ENCODE measurements around the gene POLA1. TPM values are rescaled to one million over a fixed set of nuclear protein-coding genes. Genes with fewer than 3 reads are reported as not detected.
"Not testable (repeated sequence)": the region's sequence is repeated elsewhere in the genome, so short reads cannot be mapped to it uniquely, and the experiment has no call there.

Gene POLA1
- total RNA-seq, 2 experiments from 2014 or later: 48.4 to 52.1 TPM

- H3K9me3 Mint-ChIP-seq (ENCODE audit: low read depth): no peaks in the 10 kb centered on the region
- no peak overlapping the region for H3K4me3 Mint-ChIP-seq
- H3K27me3 Mint-ChIP-seq: no peaks in the 10 kb centered on the region
- ChIA-PET POLR2A (no interaction called here), CTCF (no interaction called here)
- peaks cover 17% of the 10 kb centered on the region for H3K36me3 Mint-ChIP-seq (ENCODE audit: low read depth)
- intact Hi-C loops (cut with DNase I, micrococcal nuclease): no loop called here
- H3K4me1 Mint-ChIP-seq: no peaks in the 10 kb centered on the region
- no peak overlapping the region for H3K27ac Mint-ChIP-seq
- ATAC-seq: no peak
- no peak for DNase-seq
Measured at GRCh38 chrX:24859211-24859841, 165.6 kb downstream of the POLA1 start.

DNA sequence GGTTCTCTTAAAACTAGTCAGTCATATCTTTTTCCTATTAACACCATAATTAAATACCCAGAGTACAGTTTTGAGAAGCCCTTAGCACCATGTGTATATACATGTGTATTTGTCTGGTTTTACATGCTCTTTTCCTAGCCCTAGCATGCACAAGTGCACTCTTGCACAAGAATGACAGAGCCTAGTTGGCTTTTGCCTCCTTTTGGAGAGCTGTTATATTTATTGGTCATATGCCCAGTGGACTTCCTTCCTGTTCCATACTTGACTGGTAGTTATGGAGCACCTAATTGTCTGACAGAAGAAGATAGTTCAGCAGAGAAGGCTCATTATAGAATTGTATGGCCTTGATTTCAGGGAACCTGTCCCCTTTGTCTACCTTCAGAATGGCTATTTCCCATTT, 166.4 kb downstream of the POLA1 start:
- ChIA-PET POLR2A (no interaction called here), CTCF (no interaction called here)
- H3K4me1 Mint-ChIP-seq: no peaks in the 10 kb centered on the region
- no peak for ATAC-seq
- no peak overlapping the region for H3K4me3 Mint-ChIP-seq
- DNase-seq: no peak
- intact Hi-C loops (cut with DNase I, micrococcal nuclease): no loop called here
- no peaks in the 10 kb centered on the region for H3K9me3 Mint-ChIP-seq (ENCODE audit: low read depth)
- no peak overlapping the region for H3K27ac Mint-ChIP-seq
- H3K27me3 Mint-ChIP-seq: no peaks in the 10 kb centered on the region
- peaks cover 14% of the 10 kb centered on the region for H3K36me3 Mint-ChIP-seq (ENCODE audit: low read depth)

- no peak overlapping the region for H3K27ac Mint-ChIP-seq
- ATAC-seq (no peak), DNase-seq (no peak)
- no peaks in the 10 kb centered on the region for H3K9me3 Mint-ChIP-seq (ENCODE audit: low read depth)
- no peak overlapping the region for H3K4me3 Mint-ChIP-seq
- intact Hi-C loops (cut with DNase I, micrococcal nuclease): no loop called here
- H3K27me3 Mint-ChIP-seq: no peaks in the 10 kb centered on the region
- POLR2A ChIA-PET: no interaction called here
- peaks cover 14% of the 10 kb centered on the region for H3K36me3 Mint-ChIP-seq (ENCODE audit: low read depth)
- H3K4me1 Mint-ChIP-seq: no peaks in the 10 kb centered on the region
- CTCF ChIA-PET: no interaction called here
Measured at GRCh38 chrX:24862343-24862742, 168.6 kb downstream of the POLA1 start.

DNA sequence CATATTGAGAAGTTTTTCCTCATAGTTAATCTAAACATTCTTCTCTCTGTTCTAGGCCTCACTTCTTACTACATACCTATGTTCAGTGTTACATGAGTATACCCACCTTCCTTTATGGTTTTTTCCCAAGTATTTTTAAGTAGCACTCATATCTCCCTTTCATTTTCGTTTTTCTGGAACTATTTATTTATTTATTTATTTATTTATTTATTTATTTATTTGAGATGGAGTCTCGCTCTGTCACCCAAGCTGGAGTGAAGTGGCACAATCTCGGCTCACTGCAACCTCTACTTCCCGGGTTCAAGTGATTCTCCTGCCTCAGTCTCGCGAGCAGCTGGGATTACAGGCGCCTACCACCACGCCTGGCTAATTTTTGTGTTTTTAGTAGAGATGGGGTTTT, 170.1 kb downstream of the POLA1 start:
- CTCF ChIA-PET: not testable (repeated sequence)

GRCh38 chrX:24870143-24870542, 176.4 kb downstream of the POLA1 start:
- no peak overlapping the region for H3K27ac Mint-ChIP-seq
- POLR2A ChIA-PET: no interaction called here
- no peak for ATAC-seq
- no peaks in the 10 kb centered on the region for H3K9me3 Mint-ChIP-seq (ENCODE audit: low read depth)
- CTCF ChIA-PET: no interaction called here
- no peaks in the 10 kb centered on the region for H3K27me3 Mint-ChIP-seq
- peaks cover 6% of the 10 kb centered on the region for H3K36me3 Mint-ChIP-seq (ENCODE audit: low read depth)
- H3K4me3 Mint-ChIP-seq: no peak overlapping the region
- intact Hi-C loops (cut with DNase I, micrococcal nuclease): no loop called here
- DNase-seq: no peak
- no peaks in the 10 kb centered on the region for H3K4me1 Mint-ChIP-seq

More for the DNA sequence above, 170.1 kb downstream of the POLA1 start:
- H3K4me1 Mint-ChIP-seq; ATAC-seq; DNase-seq; H3K27me3 Mint-ChIP-seq; H3K27ac Mint-ChIP-seq; H3K9me3 Mint-ChIP-seq (ENCODE audit: low read depth); H3K4me3 Mint-ChIP-seq; intact Hi-C loops (cut with DNase I, micrococcal nuclease); POLR2A ChIA-PET: not testable (repeated sequence)
- peaks cover 18% of the 10 kb centered on the region for H3K36me3 Mint-ChIP-seq (ENCODE audit: low read depth)

DNA sequence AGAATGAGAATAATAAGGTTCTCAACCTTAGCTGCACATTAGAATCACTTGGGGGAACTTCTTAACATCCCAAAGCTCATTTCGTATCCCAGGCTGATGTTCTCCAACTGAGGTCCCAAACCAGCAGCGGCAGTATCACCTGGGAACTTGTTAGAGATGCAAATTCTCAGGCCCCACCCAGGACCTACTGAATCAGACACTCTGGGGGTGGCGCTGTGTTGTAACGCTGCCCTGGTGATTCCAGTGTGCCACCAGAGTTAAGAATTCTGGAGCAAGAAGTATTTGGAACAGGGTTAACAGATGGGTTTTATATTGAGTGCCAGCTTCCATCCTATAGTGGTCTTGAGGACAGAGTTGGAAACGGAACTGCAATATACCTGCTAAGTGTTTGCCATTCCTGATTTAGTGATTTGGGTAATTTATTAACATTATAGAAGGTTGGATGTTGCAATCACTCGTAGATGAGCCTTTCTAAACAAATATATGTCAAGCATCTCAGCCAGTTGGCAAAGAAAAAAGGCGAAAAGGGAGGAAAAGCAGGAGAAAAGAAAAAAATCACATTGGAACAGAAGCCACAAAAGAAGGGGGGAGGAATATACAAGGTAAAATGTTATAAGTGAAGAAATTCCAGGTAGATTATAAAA, 181.0 kb downstream of the POLA1 start:
- Mint-ChIP-seq H3K27me3 (no peaks in the 10 kb centered on the region), H3K9me3 (ENCODE audit: low read depth) (no peaks in the 10 kb centered on the region), H3K27ac (no peak overlapping the region), H3K4me3 (no peak overlapping the region), H3K4me1 (no peaks in the 10 kb centered on the region), H3K36me3 (ENCODE audit: low read depth) (peaks cover 2% of the 10 kb centered on the region)
- no peak for ATAC-seq
- intact Hi-C loops (cut with DNase I, micrococcal nuclease): no loop called here
- DNase-seq: no peak
- POLR2A ChIA-PET: no interaction called here
- CTCF ChIA-PET: no interaction called here

DNA sequence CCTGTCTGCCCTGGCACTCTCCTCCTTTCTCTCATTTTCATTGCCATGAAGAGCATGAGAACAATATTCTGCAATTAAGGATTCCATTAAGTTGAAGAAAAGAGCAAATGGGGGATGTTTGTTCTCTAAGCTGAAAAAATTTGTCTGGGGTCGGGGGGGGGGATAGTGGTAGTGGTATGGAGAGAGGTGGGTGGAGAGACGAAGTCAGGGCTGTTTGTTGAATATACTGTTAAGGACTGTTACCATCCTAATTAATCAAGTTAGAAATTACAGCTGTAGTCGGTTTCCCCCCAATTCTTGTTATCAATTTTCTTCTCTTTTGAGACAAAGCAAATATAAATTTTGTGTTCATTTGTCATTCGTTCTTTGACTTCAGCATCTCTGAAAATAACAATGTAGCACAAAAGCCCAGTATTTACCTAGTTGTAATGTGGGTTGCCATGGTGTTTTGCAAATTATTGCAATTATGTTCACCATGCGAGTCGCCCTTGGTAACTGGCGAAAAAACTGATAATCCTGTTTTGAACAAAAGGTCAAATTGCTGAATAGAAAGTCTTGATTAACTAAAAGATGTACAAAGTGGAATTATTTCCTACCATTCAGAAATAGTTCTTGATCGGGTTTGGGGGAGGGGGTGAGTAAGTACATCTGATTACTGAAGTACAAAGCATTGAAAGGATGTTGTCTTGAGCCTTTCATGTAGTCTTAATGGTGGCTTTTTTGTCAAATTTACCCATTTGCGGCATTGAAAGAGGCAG, 183.0 kb downstream of the POLA1 start:
- ATAC-seq: no peak
- CTCF ChIA-PET: no interaction called here
- no peak overlapping the region for H3K27ac Mint-ChIP-seq

GRCh38 chrX:24877288-24877664, 183.6 kb downstream of the POLA1 start:
- CTCF ChIA-PET: no interaction called here
- no peaks in the 10 kb centered on the region for H3K9me3 Mint-ChIP-seq (ENCODE audit: low read depth)
- intact Hi-C loops (cut with DNase I, micrococcal nuclease): no loop called here
- DNase-seq (no peak), ATAC-seq (no peak)
- H3K4me3 Mint-ChIP-seq: no peak overlapping the region
- no peak overlapping the region for H3K27ac Mint-ChIP-seq
- H3K4me1 Mint-ChIP-seq: no peaks in the 10 kb centered on the region
- peaks cover 9% of the 10 kb centered on the region for H3K36me3 Mint-ChIP-seq (ENCODE audit: low read depth)
- POLR2A ChIA-PET: no interaction called here
- no peaks in the 10 kb centered on the region for H3K27me3 Mint-ChIP-seq

More for the DNA sequence above, 183.0 kb downstream of the POLA1 start:
- no peaks in the 10 kb centered on the region for H3K4me1 Mint-ChIP-seq
- no peak overlapping the region for H3K4me3 Mint-ChIP-seq
- no peaks in the 10 kb centered on the region for H3K9me3 Mint-ChIP-seq (ENCODE audit: low read depth)
- POLR2A ChIA-PET: no interaction called here
- DNase-seq: no peak
- H3K36me3 Mint-ChIP-seq (ENCODE audit: low read depth): peaks cover 6% of the 10 kb centered on the region
- no peaks in the 10 kb centered on the region for H3K27me3 Mint-ChIP-seq
- intact Hi-C loops (cut with DNase I, micrococcal nuclease): no loop called here

- CTCF ChIA-PET: no interaction called here
- POLR2A ChIA-PET: no interaction called here
- no peak overlapping the region for H3K27ac Mint-ChIP-seq
- no peak for DNase-seq
- no peaks in the 10 kb centered on the region for H3K4me1 Mint-ChIP-seq
- ATAC-seq: no peak
- no peaks in the 10 kb centered on the region for H3K27me3 Mint-ChIP-seq
- no peak overlapping the region for H3K4me3 Mint-ChIP-seq
- no peaks in the 10 kb centered on the region for H3K9me3 Mint-ChIP-seq (ENCODE audit: low read depth)
- H3K36me3 Mint-ChIP-seq (ENCODE audit: low read depth): peaks cover 9% of the 10 kb centered on the region
- intact Hi-C loops (cut with DNase I, micrococcal nuclease): no loop called here
Measured at GRCh38 chrX:24877854-24878650, 184.3 kb downstream of the POLA1 start.

GRCh38 chrX:24879679-24880078, 186.0 kb downstream of the POLA1 start:
- H3K27ac Mint-ChIP-seq: no peak overlapping the region
- ATAC-seq: no peak
- H3K36me3 Mint-ChIP-seq (ENCODE audit: low read depth): peaks cover 9% of the 10 kb centered on the region
- no peaks in the 10 kb centered on the region for H3K4me1 Mint-ChIP-seq
- CTCF ChIA-PET: no interaction called here
- no peak for DNase-seq
- intact Hi-C loops (cut with DNase I, micrococcal nuclease): no loop called here
- no peak overlapping the region for H3K4me3 Mint-ChIP-seq
- POLR2A ChIA-PET: no interaction called here
- no peaks in the 10 kb centered on the region for H3K27me3 Mint-ChIP-seq
- H3K9me3 Mint-ChIP-seq (ENCODE audit: low read depth): no peaks in the 10 kb centered on the region

DNA sequence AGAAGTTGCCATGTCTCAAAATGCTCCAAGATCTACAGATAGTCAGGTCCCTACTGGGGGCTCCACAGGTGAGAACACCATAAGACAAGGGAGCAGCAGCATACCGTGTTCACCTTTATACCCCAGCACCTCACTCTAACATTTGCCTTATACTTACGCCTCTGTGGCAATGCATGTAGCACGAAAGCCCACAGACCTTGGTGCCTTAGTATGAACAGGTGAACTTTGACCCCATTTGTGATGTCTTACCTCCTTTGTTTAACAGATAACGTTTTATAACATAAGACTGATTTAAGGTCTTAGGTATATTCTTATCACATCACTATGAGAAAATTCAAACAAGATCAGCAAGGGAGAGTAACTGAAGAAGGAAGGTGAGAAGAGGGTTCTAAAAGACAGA, 193.2 kb downstream of the POLA1 start:
- H3K4me3 Mint-ChIP-seq: no peak overlapping the region
- H3K27me3 Mint-ChIP-seq: no peaks in the 10 kb centered on the region
- DNase-seq (no peak), ATAC-seq (no peak)
- intact Hi-C loops (cut with DNase I, micrococcal nuclease): no loop called here
- ChIA-PET POLR2A (no interaction called here), CTCF (no interaction called here)
- H3K27ac Mint-ChIP-seq: no peak overlapping the region
- H3K4me1 Mint-ChIP-seq: peaks cover 1% of the 10 kb centered on the region
- peaks cover 20% of the 10 kb centered on the region for H3K36me3 Mint-ChIP-seq (ENCODE audit: low read depth)
- no peaks in the 10 kb centered on the region for H3K9me3 Mint-ChIP-seq (ENCODE audit: low read depth)

- H3K4me1 Mint-ChIP-seq: peaks cover 4% of the 10 kb centered on the region
- DNase-seq: no peak
- no peak overlapping the region for H3K4me3 Mint-ChIP-seq
- peak; percentile 69 for ATAC-seq
- no peak overlapping the region for H3K27ac Mint-ChIP-seq
- peaks cover 42% of the 10 kb centered on the region for H3K36me3 Mint-ChIP-seq (ENCODE audit: low read depth)
- ChIA-PET POLR2A (no interaction called here), CTCF (no interaction called here)
- intact Hi-C loops (cut with DNase I, micrococcal nuclease): no loop called here
- H3K9me3 Mint-ChIP-seq (ENCODE audit: low read depth): no peaks in the 10 kb centered on the region
- H3K27me3 Mint-ChIP-seq: no peaks in the 10 kb centered on the region
Measured at GRCh38 chrX:24890677-24891076, 197.0 kb downstream of the POLA1 start.
